Lower leg skin (tissue), 4 donors: Measurements from ENCODE around the gene FBXO2. TPM values are rescaled to one million over a fixed set of nuclear protein-coding genes. Genes with fewer than 3 reads are reported as not detected.
"Not testable (repeated sequence)": the region's sequence is repeated elsewhere in the genome, so short reads cannot be mapped to it uniquely, and the experiment has no call there.

ENCODE experiments used
- DNase-seq, 2 donors: peaks; one replicate each; pipeline ENCODE4 v3.0.0-alpha.2; 2019; ENCODE audit warnings: low spot score in 2 of 2
- H3K4me3 ChIP-seq: fragments of 200-600 bp; sonication (generic); 2 replicates; pipeline ENCODE4 v1.5.1; 2017; ENCODE audit warnings: mild to moderate bottlenecking, low read depth; ENCODE audit not compliant: poor library complexity, severe bottlenecking
- POLR2A ChIP-seq, 2 donors: fragments of 450-650 bp; IDR thresholded peaks; one replicate each; pipeline ENCODE4 v1.6.1; 2016 to 2017; ENCODE audit warnings: antibody characterized with exemption in 2 of 2, mild to moderate bottlenecking in 1 of 2, moderate library complexity in 1 of 2
- WGBS, 2 donors: methylation state at CpG; one replicate each; pipeline ENCODE4 v1.1.5; 2018; 5-methylcytosine and 5-hydroxymethylcytosine counted together
- intact Hi-C: fragments of 100-400 bp; cut with DNase I; formaldehyde crosslinking; loops from one replicate; pipeline ENCODE4 v1.15.0; 2023; ENCODE audit warnings: low total_unique reads
- total RNA-seq, 4 donors: library from RNA; depleted of rRNA; stranded (reverse); fragments of >200 nt; gene quantifications; one replicate each; pipeline ENCODE4 v1.1.0, GENCODE V29; 2016
- TF ChIP-seq, protein P1 (sequence below), 3 donors: fragments of 450-650 bp; IDR thresholded peaks; one replicate each; pipeline ENCODE4 v1.5.1; 2016; ENCODE audit warnings: antibody characterized with exemption in 3 of 3, mild to moderate bottlenecking in 3 of 3, moderate library complexity in 2 of 3

The FBXO2 gene
- total RNA-seq, 4 donors from 2014 or later, result 9.1 to 19.5 (median 14.9) TPM

DNA sequence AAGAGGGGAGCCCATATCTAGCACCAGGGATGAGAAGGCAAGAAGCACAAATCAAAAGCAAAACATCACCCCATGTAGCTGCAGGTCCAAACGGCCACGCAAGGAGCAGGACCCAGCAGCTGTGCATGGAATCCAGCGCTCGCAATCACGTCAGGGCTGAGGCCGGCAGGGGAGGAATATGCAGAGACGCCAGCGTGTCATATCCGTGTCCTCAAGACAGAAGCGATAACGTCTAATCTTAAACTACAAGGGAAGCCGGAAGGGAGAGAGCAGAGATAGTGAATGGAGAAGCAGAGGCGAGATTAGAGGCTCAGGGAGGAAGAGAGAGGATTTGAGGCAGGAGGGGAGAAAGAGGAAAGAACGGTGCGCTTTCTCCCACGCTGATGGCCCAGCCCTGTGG is 39.1 kb downstream of the FBXO2 start:
- no peak overlapping the region for H3K4me3 ChIP-seq
- TF ChIP-seq, protein P1, sequence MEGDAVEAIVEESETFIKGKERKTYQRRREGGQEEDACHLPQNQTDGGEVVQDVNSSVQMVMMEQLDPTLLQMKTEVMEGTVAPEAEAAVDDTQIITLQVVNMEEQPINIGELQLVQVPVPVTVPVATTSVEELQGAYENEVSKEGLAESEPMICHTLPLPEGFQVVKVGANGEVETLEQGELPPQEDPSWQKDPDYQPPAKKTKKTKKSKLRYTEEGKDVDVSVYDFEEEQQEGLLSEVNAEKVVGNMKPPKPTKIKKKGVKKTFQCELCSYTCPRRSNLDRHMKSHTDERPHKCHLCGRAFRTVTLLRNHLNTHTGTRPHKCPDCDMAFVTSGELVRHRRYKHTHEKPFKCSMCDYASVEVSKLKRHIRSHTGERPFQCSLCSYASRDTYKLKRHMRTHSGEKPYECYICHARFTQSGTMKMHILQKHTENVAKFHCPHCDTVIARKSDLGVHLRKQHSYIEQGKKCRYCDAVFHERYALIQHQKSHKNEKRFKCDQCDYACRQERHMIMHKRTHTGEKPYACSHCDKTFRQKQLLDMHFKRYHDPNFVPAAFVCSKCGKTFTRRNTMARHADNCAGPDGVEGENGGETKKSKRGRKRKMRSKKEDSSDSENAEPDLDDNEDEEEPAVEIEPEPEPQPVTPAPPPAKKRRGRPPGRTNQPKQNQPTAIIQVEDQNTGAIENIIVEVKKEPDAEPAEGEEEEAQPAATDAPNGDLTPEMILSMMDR (IDR thresholded peaks at IDR 0.05), result no peak
- TF ChIP-seq POLR2A (IDR thresholded peaks at IDR 0.05), result no peak
- 57 to 58% methylated on average over 16 of the region's 16 CpGs for WGBS, 2 donors
- DNase-seq, result no peak
- intact Hi-C loops, result no loop called here

DNA sequence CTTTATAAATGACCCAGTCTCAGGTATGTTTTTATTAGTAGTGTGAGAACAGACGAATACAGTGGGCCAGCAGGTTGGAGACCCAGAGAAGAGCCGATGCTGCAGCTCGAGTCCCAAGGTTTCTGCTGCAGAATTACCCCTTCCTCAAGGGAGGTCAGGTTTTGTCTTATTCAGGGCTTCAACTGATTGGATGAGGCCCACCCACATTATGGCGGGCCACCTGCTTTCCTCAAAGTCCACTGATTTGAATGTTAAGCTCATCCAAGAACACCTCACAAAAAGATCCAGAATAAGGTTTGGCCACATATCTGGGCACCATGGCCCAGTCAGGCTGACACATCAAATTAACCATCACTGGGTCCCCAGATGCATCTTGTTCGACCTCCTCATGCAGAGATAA is 40.9 kb downstream of the FBXO2 start:
- no peak for DNase-seq
- intact Hi-C loops, result no loop called here
- WGBS, 2 donors, result 79 to 85% methylated on average over 5 of the region's 5 CpGs
- TF ChIP-seq, protein P1 (IDR thresholded peaks at IDR 0.05), result no peak
- H3K4me3 ChIP-seq, result no peak overlapping the region

DNA sequence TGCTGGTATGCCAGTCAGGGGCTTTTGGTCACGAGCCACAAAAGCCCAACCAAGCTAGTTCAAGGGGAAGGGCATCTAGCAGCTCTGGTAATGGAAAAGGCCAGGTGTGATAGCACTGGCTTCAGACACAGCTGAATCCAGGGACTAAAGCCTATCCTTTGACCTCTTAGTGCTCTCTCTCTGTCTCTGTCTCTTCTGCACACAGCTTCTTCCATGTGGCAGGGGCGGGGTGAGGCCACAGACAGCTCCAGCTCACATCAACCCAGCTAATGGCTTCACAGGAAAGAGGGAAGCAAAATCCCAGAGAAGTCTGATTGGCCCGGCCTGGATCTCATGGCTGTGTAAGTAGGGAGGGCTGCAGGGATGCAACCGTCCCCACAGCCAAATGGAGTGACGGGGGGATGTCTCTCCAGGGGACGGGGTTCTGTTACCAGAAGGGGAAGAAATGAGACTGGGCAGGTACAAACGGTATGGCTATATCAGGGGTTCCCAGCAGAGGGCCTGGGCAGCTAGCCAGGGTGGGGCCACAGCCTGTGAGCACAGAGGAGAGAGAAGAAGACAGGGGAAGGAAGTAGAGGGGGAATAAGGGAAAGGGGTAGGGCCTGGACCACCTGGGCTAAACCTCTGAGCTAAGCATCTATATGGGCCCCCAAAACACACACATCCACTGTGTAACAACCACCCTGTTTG is 42.4 kb downstream of the FBXO2 start:
- WGBS, 2 donors, result 41 to 47% methylated on average over 7 of the region's 7 CpGs
- TF ChIP-seq, protein P1 (IDR thresholded peaks at IDR 0.05), result no peak
- H3K4me3 ChIP-seq, result no peak overlapping the region
- intact Hi-C loops, result no loop called here
- no peak for DNase-seq

DNA sequence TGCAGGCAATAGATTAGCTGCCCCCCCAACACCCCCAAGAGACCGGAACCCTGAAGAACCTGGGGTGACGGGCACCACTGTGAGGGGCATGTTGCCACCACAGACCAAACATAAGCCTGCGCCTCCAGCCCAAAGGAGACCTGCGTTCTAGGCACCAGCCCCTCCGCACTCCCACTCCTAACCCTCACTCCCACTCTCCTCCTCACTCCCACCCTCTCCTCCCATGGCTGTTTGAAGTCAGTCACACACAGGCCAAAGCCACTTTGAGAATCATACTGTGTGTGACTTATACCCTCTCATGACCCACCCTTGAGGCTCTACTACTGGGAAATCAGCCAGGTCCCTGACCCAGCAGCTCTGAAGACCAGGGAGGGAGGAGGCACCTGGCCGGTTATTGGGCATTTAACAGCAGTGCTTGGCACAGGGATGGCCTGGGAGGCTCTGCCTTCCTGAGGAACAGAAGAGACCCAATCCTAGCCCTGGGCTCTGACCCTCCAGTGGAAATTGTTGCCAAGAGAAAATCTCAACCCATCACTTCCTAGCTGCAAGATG is 43.5 kb downstream of the FBXO2 start:
- H3K4me3 ChIP-seq, result no peak overlapping the region
- DNase-seq, result no peak
- WGBS, 2 donors, result 54 to 77% methylated on average over 5 to 6 of the region's 6 CpGs
- intact Hi-C loops, result no loop called here
- TF ChIP-seq POLR2A (IDR thresholded peaks at IDR 0.05), result no peak
- TF ChIP-seq, protein P1 (IDR thresholded peaks at IDR 0.05), result no peak

DNA sequence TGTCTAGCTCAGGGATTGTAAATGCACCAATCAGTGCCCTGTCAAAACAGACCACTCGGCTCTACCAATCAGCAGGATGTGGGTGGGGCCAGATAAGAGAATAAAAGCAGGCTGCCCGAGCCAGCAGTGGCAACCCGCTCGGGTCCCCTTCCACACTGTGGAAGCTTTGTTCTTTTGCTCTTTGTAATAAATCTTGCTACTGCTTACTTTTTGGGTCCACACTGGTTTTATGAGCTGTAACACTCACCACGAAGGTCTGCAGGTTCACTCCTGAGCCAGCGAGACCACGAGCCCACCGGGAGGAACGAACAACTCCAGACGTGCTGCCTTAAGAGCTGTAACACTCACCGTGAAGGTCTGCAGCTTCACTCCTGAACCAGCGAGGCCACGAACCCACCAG is 44.9 kb downstream of the FBXO2 start:
- H3K4me3 ChIP-seq, intact Hi-C loops, DNase-seq: not testable (repeated sequence)
- 69 to 74% methylated on average over 13 of the region's 13 CpGs for WGBS, 2 donors

DNA sequence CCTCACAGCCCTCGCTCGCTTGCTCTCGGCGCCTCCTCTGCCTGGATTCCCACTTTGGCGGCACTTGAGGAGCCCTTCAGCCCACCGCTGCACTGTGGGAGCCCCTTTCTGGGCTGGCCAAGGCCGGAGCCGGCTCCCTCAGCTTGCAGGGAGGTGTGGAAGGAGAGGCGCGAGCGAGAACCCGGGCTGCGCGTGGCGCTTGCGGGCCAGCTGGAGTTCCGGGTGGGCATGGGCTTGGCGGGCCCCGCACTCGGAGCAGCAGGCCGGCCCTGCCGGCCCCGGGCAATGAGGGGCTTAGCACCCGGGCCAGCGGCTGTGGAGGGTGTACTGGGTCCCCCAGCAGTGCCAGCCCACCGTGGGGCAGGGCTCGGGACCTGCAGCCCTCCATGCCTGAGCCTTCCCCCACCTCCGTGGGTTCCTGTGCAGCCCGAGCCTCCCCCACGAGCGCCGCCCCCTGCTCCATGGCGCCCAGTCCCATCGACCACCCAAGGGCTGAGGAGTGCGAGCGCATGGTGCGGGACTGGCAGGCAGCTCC is 45.6 kb downstream of the FBXO2 start:
- DNase-seq, intact Hi-C loops, H3K4me3 ChIP-seq: not testable (repeated sequence)
- 94 to 99% methylated on average over 27 to 37 of the region's 37 CpGs for WGBS, 2 donors

DNA sequence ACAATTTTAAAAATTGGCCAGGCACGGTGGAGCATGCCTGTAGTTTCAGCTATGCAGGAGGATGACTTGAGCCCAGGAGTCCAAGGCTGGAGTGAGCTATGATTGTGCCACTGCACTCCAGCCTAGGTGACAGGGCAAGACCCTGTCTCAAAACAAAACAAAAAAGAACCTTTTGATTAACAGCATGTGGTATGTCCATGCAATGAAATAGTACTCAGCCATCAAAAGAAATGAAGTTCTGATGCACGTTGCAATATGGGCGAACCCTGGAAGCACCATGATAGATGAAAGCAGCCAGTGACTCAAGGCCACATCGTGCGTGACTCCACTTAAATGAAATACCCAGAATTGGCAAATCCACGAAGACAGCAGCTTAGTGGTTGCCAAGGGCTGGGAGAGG is 47.5 kb downstream of the FBXO2 start:
- no peak overlapping the region for H3K4me3 ChIP-seq
- DNase-seq, result no peak
- intact Hi-C loops, result no loop called here
- TF ChIP-seq POLR2A (IDR thresholded peaks at IDR 0.05), result no peak
- TF ChIP-seq, protein P1 (IDR thresholded peaks at IDR 0.05), result no peak
- 89 to 91% methylated on average over 6 of the region's 6 CpGs for WGBS, 2 donors
